HG03280 (cell line): ENCODE measurements around the gene TMBIM1.
"Not testable (repeated sequence)": the region's sequence is repeated elsewhere in the genome, so short reads cannot be mapped to it uniquely, and the experiment has no call there.

Experiments
- ATAC-seq: cut with Tn5 transposase; IDR thresholded peaks from one replicate; pipeline ENCODE4 v1.9.1; 2021; ENCODE audit warnings: mild to moderate bottlenecking, moderate library complexity; ENCODE audit not compliant: unreplicated experiment

TMBIM1 gene

GRCh38 chr2:218318241-218318640, 25.9 kb upstream of the TMBIM1 start:
- no peak for ATAC-seq

- no peak for ATAC-seq
Measured at GRCh38 chr2:218317835-218318234, 25.5 kb upstream of the TMBIM1 start.

- ATAC-seq: no peak
Measured at GRCh38 chr2:218317303-218317630, 25.0 kb upstream of the TMBIM1 start.

GRCh38 chr2:218315397-218315796, 23.1 kb upstream of the TMBIM1 start:
- ATAC-seq: no peak

GRCh38 chr2:218314764-218315163, 22.5 kb upstream of the TMBIM1 start:
- ATAC-seq: not testable (repeated sequence)

- ATAC-seq: no peak
Measured at GRCh38 chr2:218313356-218313755, 21.1 kb upstream of the TMBIM1 start.

- ATAC-seq: no peak
Measured at GRCh38 chr2:218312267-218312756, 20.0 kb upstream of the TMBIM1 start.

GRCh38 chr2:218311541-218312266, 19.4 kb upstream of the TMBIM1 start:
- ATAC-seq: not testable (repeated sequence)

- no peak for ATAC-seq
Measured at GRCh38 chr2:218310853-218311540, 18.7 kb upstream of the TMBIM1 start.

GRCh38 chr2:218307415-218308090, 15.2 kb upstream of the TMBIM1 start:
- ATAC-seq: no peak

- no peak for ATAC-seq
Measured at GRCh38 chr2:218306184-218306920, 14.0 kb upstream of the TMBIM1 start.

- ATAC-seq: no peak
Measured at GRCh38 chr2:218305383-218305782, 13.1 kb upstream of the TMBIM1 start.

GRCh38 chr2:218301176-218301819, 9.0 kb upstream of the TMBIM1 start:
- peak; percentile 82 for ATAC-seq

- no peak for ATAC-seq
Measured at GRCh38 chr2:218300141-218300540, 7.8 kb upstream of the TMBIM1 start.

GRCh38 chr2:218298314-218298875, 6.1 kb upstream of the TMBIM1 start:
- no peak for ATAC-seq

GRCh38 chr2:218296847-218297246, 4.5 kb upstream of the TMBIM1 start:
- ATAC-seq: no peak

- ATAC-seq: no peak
Measured at GRCh38 chr2:218296200-218296599, 3.9 kb upstream of the TMBIM1 start.

- no peak for ATAC-seq
Measured at GRCh38 chr2:218295029-218295428, 2.7 kb upstream of the TMBIM1 start.

- no peak for ATAC-seq
Measured at GRCh38 chr2:218294430-218295022, 2.2 kb upstream of the TMBIM1 start.
